NCI-H460 (cell line): ENCODE measurements around the gene SEMA3D. TPM values are rescaled to one million over a fixed set of nuclear protein-coding genes. Genes with fewer than 3 reads are reported as not detected.

Experiments used
- DNase-seq: peaks from one replicate; pipeline ENCODE4 v3.0.0-alpha.2; 2016; ENCODE audit warnings: low read depth; ENCODE audit errors: extremely low read depth
- polyA plus RNA-seq: library from polyadenylated mRNA; depleted of rRNA; stranded (reverse); fragments of >200 nt; gene quantifications from 2 replicates; pipeline ENCODE4 v1.2.3, GENCODE V29; 2014; cell fraction: nucleus; rRNA removed
- total RNA-seq: library from RNA; depleted of rRNA; stranded (reverse); fragments of >200 nt; shearing (Covaris generic); gene quantifications from 2 replicates; pipeline ENCODE4 v1.2.3, GENCODE V29; 2014; rRNA removed

Gene SEMA3D
- 59.1 and 72.1 TPM in 2 replicates for total RNA-seq
- polyA plus RNA-seq: 13.3 and 20.2 TPM in 2 replicates

GRCh38 chr7:85186521-85187241 is at the start of gene SEMA3D:
TSS of gene SEMA3D (minus strand) at chr7:85187056. CDS start at chr7:85121891, 65,165 bp downstream.
- DNase-seq: peak; percentile 77

- no peak for DNase-seq
These were observed 47.9 kb upstream of the SEMA3D start for GRCh38 chr7:85234730-85235129.

- no peak for DNase-seq
These were observed 45.2 kb upstream of the SEMA3D start for GRCh38 chr7:85232068-85232467.

GRCh38 chr7:85230623-85231022 is 43.8 kb upstream of the SEMA3D start:
- no peak for DNase-seq

- no peak for DNase-seq
These were observed 42.7 kb upstream of the SEMA3D start for GRCh38 chr7:85229544-85229943.

GRCh38 chr7:85226361-85227085 is 39.7 kb upstream of the SEMA3D start:
- DNase-seq: no peak

- no peak for DNase-seq
These were observed 37.3 kb upstream of the SEMA3D start for GRCh38 chr7:85224171-85224570.

GRCh38 chr7:85222522-85222921 is 35.7 kb upstream of the SEMA3D start:
- no peak for DNase-seq

GRCh38 chr7:85221796-85222195 is 34.9 kb upstream of the SEMA3D start:
- no peak for DNase-seq

- no peak for DNase-seq
These were observed 33.8 kb upstream of the SEMA3D start for GRCh38 chr7:85220651-85221050.

- no peak for DNase-seq
These were observed 33.2 kb upstream of the SEMA3D start for GRCh38 chr7:85220023-85220422.

- DNase-seq: no peak
These were observed 30.2 kb upstream of the SEMA3D start for GRCh38 chr7:85217085-85217484.

GRCh38 chr7:85215098-85215497 is 28.2 kb upstream of the SEMA3D start:
- DNase-seq: no peak

GRCh38 chr7:85213500-85213899 is 26.6 kb upstream of the SEMA3D start:
- no peak for DNase-seq

- no peak for DNase-seq
These were observed 18.9 kb upstream of the SEMA3D start for GRCh38 chr7:85205754-85206153.

- no peak for DNase-seq
These were observed 17.6 kb upstream of the SEMA3D start for GRCh38 chr7:85204496-85204895.

GRCh38 chr7:85204061-85204460 is 17.2 kb upstream of the SEMA3D start:
- DNase-seq: no peak

- no peak for DNase-seq
These were observed 14.4 kb upstream of the SEMA3D start for GRCh38 chr7:85201209-85201608.

GRCh38 chr7:85196696-85197095 is 9.8 kb upstream of the SEMA3D start:
- DNase-seq: no peak

- DNase-seq: peak; percentile 41
These were observed 4.5 kb upstream of the SEMA3D start for GRCh38 chr7:85191383-85191782.

- no peak for DNase-seq
These were observed 754 bp downstream of the SEMA3D start for GRCh38 chr7:85186083-85186520.
